GM19099 (cell line): ENCODE results near the gene SSR4.

Experiments
- POLR2A ChIP-seq: IDR thresholded peaks from 3 replicates; pipeline ENCODE4 v1.6.1; 2011; ENCODE audit warnings: low read depth; ENCODE audit not compliant: insufficient read length; ENCODE audit errors: extremely low read depth

SSR4 gene

DNA sequence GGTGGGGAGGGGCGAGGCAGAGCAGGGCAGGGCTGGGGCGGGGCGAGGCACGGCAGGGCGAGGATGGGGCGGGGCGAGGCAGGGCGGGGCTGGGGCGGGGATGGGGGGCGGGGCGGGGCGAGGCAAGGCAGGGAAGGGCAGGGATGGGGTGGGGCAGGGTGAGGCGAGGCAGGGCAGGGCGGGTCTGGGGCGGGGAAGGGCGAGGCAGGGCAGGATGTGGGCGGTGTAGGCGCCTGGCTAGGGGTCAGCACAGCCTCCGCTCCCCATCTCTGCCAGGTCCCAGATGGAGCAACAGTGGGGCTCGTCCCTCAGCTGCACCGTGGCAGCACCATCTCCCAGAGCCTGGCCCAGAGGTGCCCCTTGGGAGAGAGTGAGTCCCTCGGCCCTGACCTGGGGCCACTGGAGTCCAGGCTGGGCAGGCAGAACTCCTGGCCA is 17.8 kb upstream of the SSR4 start:
- TF ChIP-seq POLR2A, result no peak

DNA sequence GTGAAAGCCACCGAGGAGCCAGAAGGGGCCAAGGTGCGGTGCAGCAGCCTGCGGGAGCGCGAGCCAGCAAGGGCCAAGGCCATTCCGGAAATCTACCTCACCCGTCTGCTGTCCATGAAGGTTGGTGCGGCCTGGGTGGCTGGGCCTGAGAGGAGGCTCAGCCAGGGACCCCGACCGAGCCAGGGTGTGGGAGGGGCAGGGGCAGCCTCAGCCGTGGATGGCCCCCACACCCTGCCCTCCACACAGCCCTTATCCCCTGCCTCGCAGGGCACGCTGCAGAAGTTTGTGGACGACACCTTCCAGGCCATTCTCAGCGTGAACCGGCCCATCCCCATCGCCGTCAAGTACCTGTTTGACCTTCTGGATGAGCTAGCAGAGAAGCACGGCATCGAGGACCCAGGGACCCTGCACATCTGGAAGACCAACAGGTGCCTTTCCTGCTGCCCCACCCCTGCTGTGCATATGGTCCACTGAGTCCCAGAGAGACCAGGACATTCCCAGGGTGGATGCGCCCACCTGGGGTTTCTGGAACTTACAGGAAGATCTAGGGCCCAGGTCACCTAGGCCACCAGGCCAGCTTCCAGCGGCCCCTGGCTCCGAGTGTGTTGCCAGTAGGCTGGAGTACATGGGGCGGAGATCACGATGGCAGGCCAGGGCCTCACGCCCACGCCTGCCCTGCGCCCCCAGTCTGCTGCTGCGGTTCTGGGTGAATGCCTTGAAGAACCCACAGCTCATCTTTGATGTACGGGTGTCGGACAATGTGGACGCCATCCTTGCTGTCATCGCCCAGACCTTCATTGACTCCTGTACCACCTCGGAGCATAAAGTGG is 17.0 kb upstream of the SSR4 start:
- no peak for TF ChIP-seq POLR2A

DNA sequence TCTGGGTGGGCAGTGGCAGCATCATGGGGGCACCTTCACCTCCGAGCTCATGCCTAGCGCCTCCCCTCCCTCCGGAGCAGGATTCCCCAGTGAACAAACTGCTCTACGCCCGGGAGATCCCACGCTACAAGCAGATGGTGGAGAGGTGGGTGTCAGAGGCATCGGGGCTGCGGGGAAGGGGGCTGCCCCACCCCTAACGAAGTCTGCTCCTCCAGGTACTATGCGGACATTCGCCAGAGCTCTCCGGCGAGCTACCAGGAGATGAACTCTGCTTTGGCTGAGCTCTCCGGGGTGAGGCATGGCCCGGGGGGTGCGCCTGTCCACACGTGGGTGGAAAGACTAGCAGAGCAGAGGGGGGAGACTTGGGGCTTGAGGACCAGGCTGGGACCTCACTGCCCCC is 16.3 kb upstream of the SSR4 start:
- TF ChIP-seq POLR2A, result no peak

DNA sequence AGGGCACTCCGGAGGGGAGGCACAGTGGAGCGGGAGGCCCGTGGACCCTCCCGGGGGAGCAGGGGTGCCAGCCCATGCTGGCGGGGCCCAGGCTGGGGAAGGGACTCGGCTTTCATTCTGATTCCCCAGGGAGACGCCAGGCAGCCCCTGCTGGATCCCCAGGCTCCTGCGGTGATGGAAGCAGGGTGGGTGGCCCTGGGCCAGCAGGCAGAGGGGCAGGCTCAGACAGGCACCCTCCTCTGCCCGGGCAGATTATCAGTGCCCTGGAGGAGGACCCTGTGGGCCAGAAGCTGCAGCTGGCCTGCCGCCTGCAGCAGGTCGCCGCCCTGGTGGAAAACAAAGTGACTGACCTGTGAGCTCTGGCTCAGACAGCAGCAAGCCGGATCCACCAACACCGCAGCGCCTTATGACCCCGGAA is 15.8 kb upstream of the SSR4 start:
- TF ChIP-seq POLR2A, result no peak

DNA sequence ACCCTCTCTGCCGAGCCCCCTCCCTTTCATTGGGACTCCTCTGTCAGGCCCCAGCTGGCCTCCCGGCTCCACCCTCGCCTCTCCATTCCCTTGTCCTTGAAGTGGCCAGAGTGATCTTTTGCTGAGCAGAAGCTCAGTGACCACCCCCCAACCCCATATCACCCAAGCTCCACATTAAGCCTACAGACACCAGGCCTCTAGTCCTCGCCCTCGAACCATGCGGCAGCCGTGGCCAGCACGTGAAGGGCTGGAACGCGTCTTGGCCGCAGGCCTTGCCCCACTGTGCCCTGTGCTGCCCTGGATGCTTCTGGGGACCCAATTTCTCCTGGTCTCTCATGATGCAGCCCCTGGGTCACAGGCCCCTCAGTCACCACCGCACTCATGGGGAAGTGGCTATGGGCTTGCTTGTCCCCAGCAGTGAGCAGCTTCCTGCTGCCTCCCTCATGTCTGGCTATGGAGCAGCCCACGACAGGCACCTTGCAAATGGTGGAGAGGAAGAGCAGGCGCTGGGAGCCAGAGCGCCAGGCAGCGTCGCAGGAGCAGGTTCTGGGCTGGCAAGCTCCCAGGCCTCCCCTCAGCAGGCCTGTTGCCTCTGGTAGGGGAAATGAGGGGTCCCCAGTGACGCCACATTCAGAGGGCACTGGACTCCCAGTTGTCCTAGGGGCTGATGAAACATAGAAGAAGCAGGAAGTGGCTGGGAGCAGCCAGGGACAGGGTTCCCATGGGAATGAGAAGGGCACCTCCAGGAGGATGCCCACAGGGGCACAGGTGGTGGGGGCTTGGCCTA is 14.4 kb upstream of the SSR4 start:
- TF ChIP-seq POLR2A, result no peak

DNA sequence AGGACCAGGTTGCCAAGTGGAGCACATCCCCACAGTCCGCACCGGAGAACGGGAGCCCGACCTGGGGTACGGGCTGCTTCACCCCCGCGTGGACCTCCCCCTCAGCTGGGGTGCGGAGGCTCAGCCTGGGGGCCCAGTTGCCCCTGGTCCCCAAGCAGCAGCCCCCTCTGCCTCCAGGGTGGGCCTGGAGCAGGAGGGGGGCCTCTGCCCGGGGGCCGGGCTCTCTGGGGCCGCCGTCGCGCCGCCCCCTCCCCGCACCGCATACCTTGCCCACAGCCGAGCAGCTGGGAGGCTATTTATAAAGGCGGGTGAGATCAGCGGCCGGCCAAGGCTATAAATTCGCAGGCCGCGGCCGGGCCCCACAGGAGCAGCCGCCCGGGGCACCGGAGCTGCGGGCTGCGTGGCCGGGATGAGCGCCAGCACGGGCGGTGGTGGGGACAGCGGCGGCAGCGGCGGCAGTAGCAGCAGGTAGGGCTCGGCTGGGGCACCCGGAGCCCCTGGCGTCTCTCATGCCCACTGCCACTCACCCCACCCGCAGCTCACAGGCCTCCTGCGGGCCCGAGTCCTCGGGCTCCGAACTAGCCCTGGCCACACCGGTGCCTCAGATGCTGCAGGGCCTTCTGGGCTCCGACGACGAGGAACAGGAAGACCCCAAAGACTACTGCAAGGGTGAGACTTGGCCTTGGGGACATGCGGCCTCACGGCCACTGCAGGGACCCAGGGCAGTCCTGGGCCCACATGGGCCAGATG is 13.6 kb upstream of the SSR4 start, which contains the start of gene SRPK3:
Gene SRPK3 (plus strand): TSS at position 364 of the 750 bp plus-strand sequence. CDS start 46 bp downstream, at position 410.
- no peak for TF ChIP-seq POLR2A

DNA sequence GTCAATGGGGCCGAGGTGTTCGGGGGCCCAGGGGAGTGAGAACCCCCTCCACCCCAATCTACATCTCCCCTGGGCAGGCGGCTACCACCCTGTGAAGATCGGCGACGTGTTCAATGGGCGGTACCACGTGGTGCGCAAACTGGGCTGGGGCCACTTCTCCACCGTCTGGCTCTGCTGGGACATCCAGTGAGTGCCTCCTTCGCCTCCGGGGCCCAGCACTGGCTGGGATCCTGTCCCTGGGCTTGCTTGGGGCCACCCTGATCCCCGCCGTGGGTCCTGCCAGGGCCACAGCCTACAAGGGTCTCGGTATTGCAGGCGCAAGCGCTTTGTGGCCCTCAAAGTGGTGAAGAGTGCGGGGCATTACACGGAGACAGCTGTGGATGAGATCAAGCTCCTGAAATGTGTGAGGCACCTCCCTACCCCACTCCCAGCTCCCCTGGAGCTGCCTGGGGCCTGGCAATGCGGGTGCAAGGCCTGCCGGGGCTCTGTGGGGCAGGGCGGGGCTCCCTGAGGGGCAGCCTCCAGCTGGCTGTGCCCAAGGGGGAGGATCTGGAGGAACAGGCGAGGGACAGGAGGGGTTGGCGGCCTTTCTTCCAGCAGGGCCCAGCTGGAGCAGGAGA is 12.9 kb upstream of the SSR4 start:
- TF ChIP-seq POLR2A, result no peak

DNA sequence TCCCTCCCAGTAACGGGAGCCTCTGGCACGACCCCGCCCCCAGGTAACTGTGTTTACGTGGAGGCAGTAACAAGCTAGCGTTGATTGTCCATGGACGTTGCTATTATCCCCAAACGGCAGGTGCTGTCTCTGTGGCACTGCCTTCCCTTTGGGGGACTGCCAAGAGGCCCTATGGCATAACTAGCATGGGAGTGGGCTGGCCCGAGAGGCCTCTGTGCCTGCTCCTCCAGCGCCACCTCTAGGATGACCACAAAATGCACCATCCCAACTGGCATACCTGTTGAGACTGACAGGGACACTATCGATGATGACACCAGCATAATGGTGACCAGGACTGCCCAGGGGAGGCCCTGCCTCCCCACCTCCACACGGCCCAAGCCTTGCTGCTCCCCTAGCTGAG is 12.2 kb upstream of the SSR4 start:
- TF ChIP-seq POLR2A, result no peak

DNA sequence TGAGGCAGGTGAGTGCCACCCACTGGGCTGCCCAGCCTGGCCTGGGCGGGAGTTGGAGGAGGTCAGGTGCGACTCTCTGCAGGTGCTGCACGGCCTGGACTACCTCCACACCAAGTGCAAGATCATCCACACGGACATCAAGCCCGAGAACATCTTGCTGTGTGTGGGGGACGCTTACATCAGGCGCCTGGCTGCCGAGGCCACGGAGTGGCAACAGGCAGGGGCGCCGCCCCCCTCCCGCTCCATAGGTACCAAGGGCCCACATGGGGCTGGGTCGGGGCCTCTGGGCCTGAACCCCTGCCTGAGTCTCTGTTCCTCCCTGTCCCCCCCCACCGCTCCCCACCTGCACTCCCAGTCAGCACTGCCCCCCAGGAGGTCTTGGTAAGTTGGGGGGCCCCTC is 11.6 kb upstream of the SSR4 start:
- no peak for TF ChIP-seq POLR2A

DNA sequence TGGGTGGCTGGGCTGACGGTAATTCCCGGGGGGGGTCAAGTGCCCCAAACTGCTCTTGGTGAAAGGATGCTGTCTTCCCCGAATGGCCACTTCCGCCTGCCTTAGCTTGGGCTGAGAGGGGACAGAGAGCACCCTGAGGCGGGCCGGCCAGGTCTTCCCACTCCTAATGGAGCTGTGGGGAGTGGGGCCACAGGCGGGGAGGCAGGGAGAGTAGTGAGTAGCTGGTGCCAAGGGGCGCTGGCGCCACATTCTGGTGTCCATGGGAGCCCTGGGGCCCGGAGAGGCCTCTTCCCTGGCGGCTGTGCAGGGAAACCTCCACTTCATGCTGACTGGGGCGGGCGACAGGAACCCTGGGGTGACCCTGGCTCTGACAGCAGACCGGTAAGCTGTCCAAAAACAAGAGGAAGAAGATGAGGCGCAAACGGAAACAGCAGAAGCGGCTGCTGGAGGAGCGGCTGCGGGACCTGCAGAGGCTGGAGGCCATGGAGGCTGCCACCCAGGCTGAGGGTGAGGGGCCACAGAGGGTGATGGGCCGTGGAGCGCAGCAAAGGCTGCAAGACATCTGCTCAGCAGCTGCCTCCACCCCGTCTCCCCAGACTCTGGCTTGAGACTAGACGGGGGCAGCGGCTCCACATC is 11.0 kb upstream of the SSR4 start:
- no peak for TF ChIP-seq POLR2A

DNA sequence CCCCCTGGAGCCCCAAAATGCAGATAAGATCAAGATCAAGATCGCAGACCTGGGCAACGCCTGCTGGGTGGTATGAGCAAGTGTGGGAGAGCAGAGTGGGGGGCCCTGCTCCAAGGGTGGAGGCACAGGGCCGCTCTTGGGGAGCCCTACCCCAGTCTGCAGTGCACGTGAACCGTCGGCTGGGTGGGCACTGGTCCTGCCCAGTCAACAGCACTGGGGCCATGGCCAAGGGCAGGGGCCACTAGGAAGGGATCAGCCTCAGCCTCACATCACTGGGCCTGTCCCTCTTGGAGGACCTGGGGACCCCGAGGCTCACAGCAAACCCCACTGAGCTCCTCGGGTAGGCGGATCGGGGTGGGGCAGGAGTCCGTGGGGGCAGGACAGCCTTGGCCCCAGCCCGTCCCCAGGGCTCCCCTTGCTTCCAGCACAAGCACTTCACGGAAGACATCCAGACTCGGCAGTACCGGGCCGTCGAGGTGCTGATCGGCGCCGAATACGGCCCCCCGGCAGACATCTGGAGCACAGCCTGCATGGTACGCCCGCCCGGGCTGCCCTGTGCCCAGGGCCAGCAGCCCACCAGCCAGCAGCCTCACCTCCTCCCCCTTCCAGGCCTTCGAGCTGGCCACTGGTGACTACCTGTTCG is 10.0 kb upstream of the SSR4 start:
- no peak for TF ChIP-seq POLR2A

DNA sequence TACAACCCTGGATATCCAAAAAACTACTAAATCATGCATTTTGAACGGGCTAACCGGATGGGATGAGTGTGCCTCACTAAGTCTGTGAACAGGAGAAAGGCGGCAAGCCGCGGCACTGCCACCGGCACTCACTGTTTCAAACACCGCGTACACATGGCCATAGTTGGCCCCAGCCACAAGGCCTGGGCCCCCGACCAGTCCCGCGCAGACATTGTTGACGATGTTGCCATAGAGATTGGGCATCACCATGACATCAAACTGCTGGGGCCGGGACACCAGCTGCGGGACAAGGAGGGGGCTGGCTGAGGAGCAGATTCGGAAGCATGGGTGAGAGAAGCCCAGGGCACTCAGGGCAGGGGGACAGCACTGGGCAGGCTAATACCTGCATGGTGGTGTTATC is 7.8 kb upstream of the SSR4 start:
- TF ChIP-seq POLR2A, result no peak

DNA sequence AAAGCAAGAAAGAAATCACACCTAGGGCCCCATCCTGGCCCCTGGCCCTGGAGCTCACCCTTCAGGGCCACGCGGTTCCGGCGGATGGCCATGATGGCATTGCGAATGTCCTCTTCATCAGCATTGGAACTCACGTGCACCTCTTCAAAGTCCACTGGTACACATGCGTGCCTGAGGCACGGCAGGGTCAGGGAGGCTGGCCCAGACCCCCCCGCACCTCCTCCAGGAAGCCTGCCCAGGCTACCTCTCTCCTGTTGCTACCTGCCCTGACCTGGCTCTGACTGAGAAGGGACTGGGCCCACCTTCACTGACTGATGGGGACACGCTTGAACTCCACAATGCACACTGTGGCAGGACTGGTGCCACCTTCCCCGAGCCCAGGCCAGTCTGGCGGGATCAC is 4.8 kb upstream of the SSR4 start:
- TF ChIP-seq POLR2A, result no peak
